GM23338 (cell line): ENCODE measurements around the gene KCNMA1. TPM values are rescaled to one million over a fixed set of nuclear protein-coding genes. Genes with fewer than 3 reads are reported as not detected.

Experiments used
- ATAC-seq: fragments of 200-7000 bp; cut with Tn5 transposase; 3 replicates; pipeline ENCODE4 v1.9.1; 2020
- DNase-seq: peaks from one replicate; pipeline ENCODE4 v3.0.0-alpha.2; 2015; ENCODE audit warnings: low spot score
- H2AFZ ChIP-seq: fragments of 200-600 bp; sonication (generic); 2 replicates; pipeline ENCODE4 v1.8.0; 2016; ENCODE audit warnings: antibody characterized with exemption, mild to moderate bottlenecking, moderate library complexity
- H3F3A ChIP-seq: fragments of 200-600 bp; sonication (generic); replicated peaks from 2 replicates; pipeline ENCODE4 v1.8.0; 2017; ENCODE audit warnings: antibody characterized with exemption, mixed run types, low read depth
- H3K27ac ChIP-seq: fragments of 200-600 bp; sonication (generic); 2 replicates; pipeline ENCODE4 v1.6.1; 2016; ENCODE audit warnings: low read depth
- H3K27me3 ChIP-seq: fragments of 200-600 bp; sonication (generic); 2 replicates; pipeline ENCODE4 v1.8.0; 2016; ENCODE audit warnings: mild to moderate bottlenecking, mixed run types, moderate library complexity; ENCODE audit not compliant: insufficient read depth
- H3K36me3 ChIP-seq: fragments of 200-600 bp; sonication (generic); 2 replicates; pipeline ENCODE4 v1.8.0; 2016; ENCODE audit warnings: mild to moderate bottlenecking; ENCODE audit not compliant: insufficient read depth
- H3K4me1 ChIP-seq: fragments of 200-600 bp; sonication (generic); 2 replicates; pipeline ENCODE4 v1.8.0; 2016; ENCODE audit warnings: mild to moderate bottlenecking, moderate library complexity; ENCODE audit not compliant: insufficient read depth
- H3K4me2 ChIP-seq: fragments of 200-600 bp; sonication (generic); 2 replicates; pipeline ENCODE4 v1.7.1; 2017; ENCODE audit warnings: mixed run types
- H3K4me3 ChIP-seq: fragments of 200-600 bp; sonication (generic); 2 replicates; pipeline ENCODE4 v1.6.1; 2016; ENCODE audit warnings: mixed run types
- H3K79me2 ChIP-seq: fragments of 200-600 bp; sonication (generic); replicated peaks from 2 replicates; pipeline ENCODE4 v1.8.0; 2017; ENCODE audit warnings: mild to moderate bottlenecking; ENCODE audit not compliant: insufficient read depth
- H3K9me2 ChIP-seq: fragments of 200-600 bp; sonication (generic); 2 replicates; pipeline ENCODE4 v1.8.0; 2017; ENCODE audit not compliant: insufficient read depth
- H4K20me1 ChIP-seq: fragments of 200-600 bp; sonication (generic); replicated peaks from 2 replicates; pipeline ENCODE4 v1.8.0; 2017; ENCODE audit warnings: mild to moderate bottlenecking; ENCODE audit not compliant: insufficient read depth
- H3K27ac Mint-ChIP-seq: 2 replicates; pipeline ENCODE4 v1.8.0; 2020; ENCODE audit warnings: inconsistent platforms, mild to moderate bottlenecking, moderate library complexity, mixed read lengths
- H3K27me3 Mint-ChIP-seq: 3 replicates; pipeline ENCODE4 v1.8.0; 2022; ENCODE audit warnings: low read depth, mild to moderate bottlenecking, moderate library complexity, mixed read lengths, inconsistent platforms; ENCODE audit not compliant: insufficient read depth, poor library complexity
- H3K36me3 Mint-ChIP-seq: 3 replicates; pipeline ENCODE4 v1.8.0; 2021; ENCODE audit warnings: low read depth, mild to moderate bottlenecking, inconsistent platforms, moderate library complexity, mixed read lengths
- H3K4me1 Mint-ChIP-seq: 3 replicates; pipeline ENCODE4 v1.8.0; 2020; ENCODE audit warnings: mild to moderate bottlenecking, inconsistent platforms, mixed read lengths
- H3K4me3 Mint-ChIP-seq: 3 replicates; pipeline ENCODE4 v1.8.0; 2021; ENCODE audit warnings: moderate library complexity, mild to moderate bottlenecking, inconsistent platforms, mixed read lengths
- H3K9me3 Mint-ChIP-seq: 3 replicates; pipeline ENCODE4 v1.8.0; 2020; ENCODE audit warnings: moderate library complexity, mild to moderate bottlenecking, inconsistent platforms, mixed read lengths
- CREB1 ChIP-seq: fragments of 250-450 bp; sonication (Bioruptor Pico); IDR thresholded peaks from 2 replicates; pipeline ENCODE4 v1.5.0; 2020; ENCODE audit warnings: low read depth, mild to moderate bottlenecking, moderate library complexity
- EZH2 ChIP-seq: fragments of 200-600 bp; sonication (generic); IDR thresholded peaks from one replicate; pipeline ENCODE4 v1.8.0; 2017; ENCODE audit warnings: antibody characterized with exemption, mild to moderate bottlenecking, low read depth; ENCODE audit not compliant: unreplicated experiment
- EZH2phosphoT487 ChIP-seq: fragments of 200-600 bp; sonication (generic); IDR thresholded peaks from one replicate; pipeline ENCODE4 v1.8.1; 2018; ENCODE audit warnings: antibody characterized with exemption; ENCODE audit not compliant: unreplicated experiment
- JUNB ChIP-seq: IDR thresholded peaks from one replicate; pipeline ENCODE4 v1.6.1; 2016; ENCODE audit warnings: antibody characterized with exemption; ENCODE audit not compliant: unreplicated experiment
- NANOG ChIP-seq: IDR thresholded peaks from 2 replicates; pipeline ENCODE4 v1.6.1; 2016; ENCODE audit warnings: antibody characterized with exemption, borderline replicate concordance
- ZNF114 ChIP-seq: fragments of 250-450 bp; sonication (Bioruptor Pico); IDR thresholded peaks from 2 replicates; pipeline ENCODE4 v1.5.0; 2020; ENCODE audit warnings: mild to moderate bottlenecking, moderate library complexity
- ZNF331 ChIP-seq: fragments of 250-450 bp; sonication (Bioruptor Pico); IDR thresholded peaks from 2 replicates; pipeline ENCODE4 v1.5.0; 2020; ENCODE audit warnings: low read depth, mild to moderate bottlenecking, moderate library complexity
- polyA plus RNA-seq: library from polyadenylated mRNA; unstranded; fragments of >200 nt; fragmentation: Nextera tagmentation; extraction: Ambion mirVana; gene quantifications from 2 replicates; pipeline ENCODE4 v1.2.1, GENCODE V29; 2016
- total RNA-seq: library from RNA; depleted of rRNA; stranded (reverse); fragments of >200 nt; shearing (Covaris generic); gene quantifications from 2 replicates; pipeline ENCODE4 v1.2.3, GENCODE V29; 2014
- TF ChIP-seq, protein P1 (sequence below): fragments of 250-450 bp; sonication (Bioruptor Pico); IDR thresholded peaks from 2 replicates; pipeline ENCODE4 v1.5.0; 2020; ENCODE audit warnings: mild to moderate bottlenecking, moderate library complexity
- TF ChIP-seq, protein P2 (sequence below): IDR thresholded peaks from 2 replicates; pipeline ENCODE4 v1.6.1; 2016; ENCODE audit warnings: antibody characterized with exemption
- TF ChIP-seq, protein P3 (sequence below), 2 experiments: fragments of 200-600 bp in 1 of 2; sonication (generic) in 1 of 2; conservative IDR thresholded peaks; 2 replicates each; pipeline versions ENCODE4 v1.5.1 to v1.6.1; 2016 to 2017; ENCODE audit warnings: antibody characterized with exemption in 2 of 2, low read depth in 2 of 2, mild to moderate bottlenecking in 2 of 2, moderate library complexity in 1 of 2

KCNMA1 gene
- total and polyA plus RNA-seq, 2 experiments from 2014 or later: 8.2 to 9.0 TPM

DNA sequence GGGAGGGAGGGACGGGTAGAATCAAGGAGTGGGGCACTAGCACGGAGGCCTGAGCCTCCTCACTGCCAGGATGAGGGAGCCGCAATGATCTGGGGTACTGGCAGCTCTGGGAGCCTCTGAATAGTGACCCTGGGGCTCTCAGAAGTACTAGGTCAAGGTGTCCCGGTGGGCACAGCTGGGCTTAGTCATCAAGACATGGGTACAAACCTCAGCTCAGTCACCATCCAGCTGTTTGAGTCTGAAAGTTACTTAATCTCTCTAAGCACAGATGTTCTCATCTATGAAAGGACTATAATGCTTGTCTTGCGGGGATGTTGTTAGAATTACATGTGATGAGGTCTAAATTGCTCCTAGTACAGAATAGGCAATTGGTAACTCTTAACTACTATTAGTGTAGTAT lies 276.8 kb downstream of the KCNMA1 start (continued):
- TF ChIP-seq, protein P1, sequence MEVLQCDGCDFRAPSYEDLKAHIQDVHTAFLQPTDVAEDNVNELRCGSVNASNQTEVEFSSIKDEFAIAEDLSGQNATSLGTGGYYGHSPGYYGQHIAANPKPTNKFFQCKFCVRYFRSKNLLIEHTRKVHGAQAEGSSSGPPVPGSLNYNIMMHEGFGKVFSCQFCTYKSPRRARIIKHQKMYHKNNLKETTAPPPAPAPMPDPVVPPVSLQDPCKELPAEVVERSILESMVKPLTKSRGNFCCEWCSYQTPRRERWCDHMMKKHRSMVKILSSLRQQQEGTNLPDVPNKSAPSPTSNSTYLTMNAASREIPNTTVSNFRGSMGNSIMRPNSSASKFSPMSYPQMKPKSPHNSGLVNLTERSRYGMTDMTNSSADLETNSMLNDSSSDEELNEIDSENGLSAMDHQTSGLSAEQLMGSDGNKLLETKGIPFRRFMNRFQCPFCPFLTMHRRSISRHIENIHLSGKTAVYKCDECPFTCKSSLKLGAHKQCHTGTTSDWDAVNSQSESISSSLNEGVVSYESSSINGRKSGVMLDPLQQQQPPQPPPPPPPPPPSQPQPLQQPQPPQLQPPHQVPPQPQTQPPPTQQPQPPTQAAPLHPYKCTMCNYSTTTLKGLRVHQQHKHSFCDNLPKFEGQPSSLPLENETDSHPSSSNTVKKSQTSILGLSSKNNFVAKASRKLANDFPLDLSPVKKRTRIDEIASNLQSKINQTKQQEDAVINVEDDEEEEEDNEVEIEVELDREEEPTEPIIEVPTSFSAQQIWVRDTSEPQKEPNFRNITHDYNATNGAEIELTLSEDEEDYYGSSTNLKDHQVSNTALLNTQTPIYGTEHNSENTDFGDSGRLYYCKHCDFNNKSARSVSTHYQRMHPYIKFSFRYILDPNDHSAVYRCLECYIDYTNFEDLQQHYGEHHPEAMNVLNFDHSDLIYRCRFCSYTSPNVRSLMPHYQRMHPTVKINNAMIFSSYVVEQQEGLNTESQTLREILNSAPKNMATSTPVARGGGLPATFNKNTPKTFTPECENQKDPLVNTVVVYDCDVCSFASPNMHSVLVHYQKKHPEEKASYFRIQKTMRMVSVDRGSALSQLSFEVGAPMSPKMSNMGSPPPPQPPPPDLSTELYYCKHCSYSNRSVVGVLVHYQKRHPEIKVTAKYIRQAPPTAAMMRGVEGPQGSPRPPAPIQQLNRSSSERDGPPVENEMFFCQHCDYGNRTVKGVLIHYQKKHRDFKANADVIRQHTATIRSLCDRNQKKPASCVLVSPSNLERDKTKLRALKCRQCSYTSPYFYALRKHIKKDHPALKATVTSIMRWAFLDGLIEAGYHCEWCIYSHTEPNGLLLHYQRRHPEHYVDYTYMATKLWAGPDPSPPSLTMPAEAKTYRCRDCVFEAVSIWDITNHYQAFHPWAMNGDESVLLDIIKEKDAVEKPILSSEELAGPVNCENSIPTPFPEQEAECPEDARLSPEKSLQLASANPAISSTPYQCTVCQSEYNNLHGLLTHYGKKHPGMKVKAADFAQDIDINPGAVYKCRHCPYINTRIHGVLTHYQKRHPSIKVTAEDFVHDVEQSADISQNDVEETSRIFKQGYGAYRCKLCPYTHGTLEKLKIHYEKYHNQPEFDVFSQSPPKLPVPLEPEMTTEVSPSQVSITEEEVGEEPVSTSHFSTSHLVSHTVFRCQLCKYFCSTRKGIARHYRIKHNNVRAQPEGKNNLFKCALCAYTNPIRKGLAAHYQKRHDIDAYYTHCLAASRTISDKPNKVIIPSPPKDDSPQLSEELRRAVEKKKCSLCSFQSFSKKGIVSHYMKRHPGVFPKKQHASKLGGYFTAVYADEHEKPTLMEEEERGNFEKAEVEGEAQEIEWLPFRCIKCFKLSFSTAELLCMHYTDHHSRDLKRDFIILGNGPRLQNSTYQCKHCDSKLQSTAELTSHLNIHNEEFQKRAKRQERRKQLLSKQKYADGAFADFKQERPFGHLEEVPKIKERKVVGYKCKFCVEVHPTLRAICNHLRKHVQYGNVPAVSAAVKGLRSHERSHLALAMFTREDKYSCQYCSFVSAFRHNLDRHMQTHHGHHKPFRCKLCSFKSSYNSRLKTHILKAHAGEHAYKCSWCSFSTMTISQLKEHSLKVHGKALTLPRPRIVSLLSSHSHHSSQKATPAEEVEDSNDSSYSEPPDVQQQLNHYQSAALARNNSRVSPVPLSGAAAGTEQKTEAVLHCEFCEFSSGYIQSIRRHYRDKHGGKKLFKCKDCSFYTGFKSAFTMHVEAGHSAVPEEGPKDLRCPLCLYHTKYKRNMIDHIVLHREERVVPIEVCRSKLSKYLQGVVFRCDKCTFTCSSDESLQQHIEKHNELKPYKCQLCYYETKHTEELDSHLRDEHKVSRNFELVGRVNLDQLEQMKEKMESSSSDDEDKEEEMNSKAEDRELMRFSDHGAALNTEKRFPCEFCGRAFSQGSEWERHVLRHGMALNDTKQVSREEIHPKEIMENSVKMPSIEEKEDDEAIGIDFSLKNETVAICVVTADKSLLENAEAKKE (CRISPR knock-in tag): no peak
- TF ChIP-seq ZNF114: no peak
- TF ChIP-seq, protein P2, sequence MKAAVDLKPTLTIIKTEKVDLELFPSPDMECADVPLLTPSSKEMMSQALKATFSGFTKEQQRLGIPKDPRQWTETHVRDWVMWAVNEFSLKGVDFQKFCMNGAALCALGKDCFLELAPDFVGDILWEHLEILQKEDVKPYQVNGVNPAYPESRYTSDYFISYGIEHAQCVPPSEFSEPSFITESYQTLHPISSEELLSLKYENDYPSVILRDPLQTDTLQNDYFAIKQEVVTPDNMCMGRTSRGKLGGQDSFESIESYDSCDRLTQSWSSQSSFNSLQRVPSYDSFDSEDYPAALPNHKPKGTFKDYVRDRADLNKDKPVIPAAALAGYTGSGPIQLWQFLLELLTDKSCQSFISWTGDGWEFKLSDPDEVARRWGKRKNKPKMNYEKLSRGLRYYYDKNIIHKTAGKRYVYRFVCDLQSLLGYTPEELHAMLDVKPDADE: no peak
- TF ChIP-seq JUNB: no peak
- TF ChIP-seq CREB1: no peak
- TF ChIP-seq EZH2phosphoT487: no peak
- no peak for TF ChIP-seq EZH2
- TF ChIP-seq ZNF331 (CRISPR knock-in tag): no peak

DNA sequence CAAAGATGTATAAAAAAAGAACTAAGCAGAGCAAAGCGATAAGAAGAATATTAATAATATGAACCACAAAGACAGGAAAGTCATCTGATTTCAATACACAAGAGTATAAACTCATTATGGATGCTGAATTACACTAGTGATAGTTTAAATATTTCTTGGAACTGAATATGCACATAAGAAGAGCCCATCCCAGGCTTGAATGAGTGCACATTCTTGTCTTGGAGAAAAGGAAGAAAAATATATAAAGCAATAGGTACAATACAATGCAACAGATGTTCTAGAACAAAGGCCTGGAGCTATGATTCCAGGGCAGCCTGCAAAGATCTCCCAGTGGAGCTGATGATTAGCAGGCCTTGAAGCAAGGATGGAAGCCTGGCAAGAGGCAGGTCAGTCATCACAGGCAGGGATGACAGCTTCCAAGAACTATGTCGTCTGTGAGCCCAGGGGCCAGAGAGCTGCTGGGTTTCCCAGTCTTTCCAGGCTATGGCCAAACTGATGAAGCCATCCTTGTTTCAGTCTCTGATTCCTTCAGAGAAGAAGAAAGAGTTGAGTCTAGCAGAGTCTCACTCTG lies 277.6 kb downstream of the KCNMA1 start:
- no peak overlapping the region for H3K4me2 ChIP-seq
- H3K27ac ChIP-seq: no peak overlapping the region
- no peaks in the 10 kb centered on the region for H3K9me3 Mint-ChIP-seq
- no peaks in the 10 kb centered on the region for H3F3A ChIP-seq
- H3K36me3 Mint-ChIP-seq: no peaks in the 10 kb centered on the region
- H3K79me2 ChIP-seq: no peaks in the 10 kb centered on the region
- no peak overlapping the region for H3K4me3 Mint-ChIP-seq
- no peak overlapping the region for H2AFZ ChIP-seq
- H3K27me3 Mint-ChIP-seq: peaks cover 8% of the 10 kb centered on the region
- DNase-seq: no peak
- H3K9me2 ChIP-seq: 0 out of 2 replicates have a peak, but pooled peaks cover 5% of the 10 kb centered on the region
- ATAC-seq: no peak
- no peaks in the 10 kb centered on the region for H3K4me1 ChIP-seq
- no peak overlapping the region for H3K27ac Mint-ChIP-seq
- H3K4me1 Mint-ChIP-seq: peaks cover 7% of the 10 kb centered on the region; the same call in 2 of the 3 replicates
- H4K20me1 ChIP-seq: no peaks in the 10 kb centered on the region
- H3K36me3 ChIP-seq: no peaks in the 10 kb centered on the region
- H3K27me3 ChIP-seq: no peaks in the 10 kb centered on the region
- H3K4me3 ChIP-seq: no peak overlapping the region
- no peak for TF ChIP-seq JUNB
- no peak for TF ChIP-seq EZH2
- no peak for TF ChIP-seq ZNF331 (CRISPR knock-in tag)
- TF ChIP-seq, protein P3, sequence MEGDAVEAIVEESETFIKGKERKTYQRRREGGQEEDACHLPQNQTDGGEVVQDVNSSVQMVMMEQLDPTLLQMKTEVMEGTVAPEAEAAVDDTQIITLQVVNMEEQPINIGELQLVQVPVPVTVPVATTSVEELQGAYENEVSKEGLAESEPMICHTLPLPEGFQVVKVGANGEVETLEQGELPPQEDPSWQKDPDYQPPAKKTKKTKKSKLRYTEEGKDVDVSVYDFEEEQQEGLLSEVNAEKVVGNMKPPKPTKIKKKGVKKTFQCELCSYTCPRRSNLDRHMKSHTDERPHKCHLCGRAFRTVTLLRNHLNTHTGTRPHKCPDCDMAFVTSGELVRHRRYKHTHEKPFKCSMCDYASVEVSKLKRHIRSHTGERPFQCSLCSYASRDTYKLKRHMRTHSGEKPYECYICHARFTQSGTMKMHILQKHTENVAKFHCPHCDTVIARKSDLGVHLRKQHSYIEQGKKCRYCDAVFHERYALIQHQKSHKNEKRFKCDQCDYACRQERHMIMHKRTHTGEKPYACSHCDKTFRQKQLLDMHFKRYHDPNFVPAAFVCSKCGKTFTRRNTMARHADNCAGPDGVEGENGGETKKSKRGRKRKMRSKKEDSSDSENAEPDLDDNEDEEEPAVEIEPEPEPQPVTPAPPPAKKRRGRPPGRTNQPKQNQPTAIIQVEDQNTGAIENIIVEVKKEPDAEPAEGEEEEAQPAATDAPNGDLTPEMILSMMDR (conservative IDR thresholded peaks at IDR 0.05; ENCODE audit: low read depth in 2 of 2): no peak
- TF ChIP-seq EZH2phosphoT487: no peak
- TF ChIP-seq NANOG: no peak
- TF ChIP-seq, protein P2: no peak
